Thyroid gland (tissue), 4 donors: Measurements from ENCODE around the gene PREX1.
"Not testable (repeated sequence)": the region's sequence is repeated elsewhere in the genome, so short reads cannot be mapped to it uniquely, and the experiment has no call there.

Experiments used
- CTCF ChIP-seq, 6 experiments: fragments of 200-600 bp in 3 of 6; fragments of 450-650 bp in 3 of 6; sonication (generic) in 3 of 6; IDR thresholded peaks; one replicate each; pipeline ENCODE4 v1.5.1; 2016 to 2019; ENCODE audit warnings: antibody characterized with exemption in 6 of 6, mild to moderate bottlenecking in 2 of 6, inconsistent platforms in 1 of 6, moderate library complexity in 1 of 6
- POLR2A ChIP-seq, 2 donors: fragments of 450-650 bp; IDR thresholded peaks; one replicate each; pipeline ENCODE4 v1.6.1; 2017; ENCODE audit warnings: antibody characterized with exemption in 2 of 2, mild to moderate bottlenecking in 2 of 2, moderate library complexity in 1 of 2

DNA sequence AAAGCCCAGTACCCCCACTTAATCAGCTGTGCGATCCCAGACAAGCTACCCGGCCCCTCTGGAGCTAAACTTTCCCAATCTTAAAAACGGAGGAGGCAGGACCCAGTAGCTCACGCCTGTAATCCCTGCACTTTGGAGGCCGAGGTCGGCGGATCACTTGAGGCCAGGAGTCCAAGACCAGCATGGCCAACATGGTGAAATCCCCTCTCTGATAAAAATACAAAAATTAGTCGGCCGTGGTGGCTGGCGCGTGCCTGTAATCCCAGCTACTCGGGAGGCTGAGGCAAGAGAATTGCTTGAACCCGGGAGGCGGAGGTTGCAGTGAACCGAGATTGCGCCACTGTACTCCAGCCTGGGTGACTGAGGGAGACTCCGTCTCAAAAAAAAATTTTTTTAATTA lies 1.3 kb downstream of the PREX1 start:
- TF ChIP-seq CTCF, POLR2A (IDR thresholded peaks at IDR 0.05): not testable (repeated sequence)
